Measurements from ENCODE around the gene MCRIP2.

GRCh38 chr16:592518-593306, 48.9 kb upstream of the MCRIP2 start:
- no peak for TF ChIP-seq EZH2 (IDR thresholded peaks at IDR 0.05; ENCODE audit: borderline replicate concordance, low read length)
- no peak for TF ChIP-seq CTCF (IDR thresholded peaks at IDR 0.05; ENCODE audit: low read length)
